Measurements from ENCODE around the gene OR7G1.

OR7G1 gene, protein sequence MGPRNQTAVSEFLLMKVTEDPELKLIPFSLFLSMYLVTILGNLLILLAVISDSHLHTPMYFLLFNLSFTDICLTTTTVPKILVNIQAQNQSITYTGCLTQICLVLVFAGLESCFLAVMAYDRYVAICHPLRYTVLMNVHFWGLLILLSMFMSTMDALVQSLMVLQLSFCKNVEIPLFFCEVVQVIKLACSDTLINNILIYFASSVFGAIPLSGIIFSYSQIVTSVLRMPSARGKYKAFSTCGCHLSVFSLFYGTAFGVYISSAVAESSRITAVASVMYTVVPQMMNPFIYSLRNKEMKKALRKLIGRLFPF

GRCh38 chr19:9115307-9115813 is at the start of gene OR7G1:
OR7G1 (minus strand) TSS chr19:9115763; CDS start chr19:9115763, 0 bp downstream.
- TF ChIP-seq GATA2 (IDR thresholded peaks at IDR 0.05; ENCODE audit: low read depth, low read length) (no peak), GATA3 (IDR thresholded peaks at IDR 0.05; ENCODE audit: low read depth, low read length) (no peak)

- no peak for TF ChIP-seq GATA3 (IDR thresholded peaks at IDR 0.05; ENCODE audit: low read depth, low read length)
- TF ChIP-seq GATA2 (IDR thresholded peaks at IDR 0.05; ENCODE audit: low read depth, low read length): no peak
These were observed 49.7 kb upstream of the OR7G1 start for GRCh38 chr19:9165261-9165660.

GRCh38 chr19:9161427-9161826 is 45.9 kb upstream of the OR7G1 start:
- TF ChIP-seq GATA3 (IDR thresholded peaks at IDR 0.05; ENCODE audit: low read depth, low read length): no peak
- TF ChIP-seq GATA2 (IDR thresholded peaks at IDR 0.05; ENCODE audit: low read depth, low read length): no peak

DNA sequence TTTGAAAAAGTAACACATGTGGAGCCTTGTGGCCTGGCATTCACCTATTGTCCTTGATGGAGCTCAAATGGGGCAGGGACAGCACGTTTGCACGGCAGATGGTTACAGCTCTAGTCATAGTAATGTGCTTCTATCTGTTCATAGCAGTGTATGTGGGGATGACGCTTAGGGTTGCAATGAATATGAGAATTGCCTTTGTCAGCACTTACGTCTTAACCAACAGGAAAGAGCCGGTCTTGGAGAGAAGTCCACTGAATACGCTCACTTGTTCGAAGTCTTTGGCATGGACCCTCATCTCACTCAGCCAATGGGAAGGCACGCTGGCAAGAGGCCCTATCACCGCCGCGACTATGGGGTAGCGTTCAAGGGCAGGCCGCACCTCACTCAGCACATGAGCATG is 44.3 kb upstream of the OR7G1 start:
- no peak for TF ChIP-seq GATA2 (IDR thresholded peaks at IDR 0.05; ENCODE audit: low read depth, low read length)
- TF ChIP-seq GATA3 (IDR thresholded peaks at IDR 0.05; ENCODE audit: low read depth, low read length): no peak

GRCh38 chr19:9156304-9156703 is 40.7 kb upstream of the OR7G1 start:
- TF ChIP-seq GATA2 (IDR thresholded peaks at IDR 0.05; ENCODE audit: low read depth, low read length) (no peak), GATA3 (IDR thresholded peaks at IDR 0.05; ENCODE audit: low read depth, low read length) (no peak)

GRCh38 chr19:9155591-9155990 is 40.0 kb upstream of the OR7G1 start:
- TF ChIP-seq GATA3 (IDR thresholded peaks at IDR 0.05; ENCODE audit: low read depth, low read length) (no peak), GATA2 (IDR thresholded peaks at IDR 0.05; ENCODE audit: low read depth, low read length) (no peak)

DNA sequence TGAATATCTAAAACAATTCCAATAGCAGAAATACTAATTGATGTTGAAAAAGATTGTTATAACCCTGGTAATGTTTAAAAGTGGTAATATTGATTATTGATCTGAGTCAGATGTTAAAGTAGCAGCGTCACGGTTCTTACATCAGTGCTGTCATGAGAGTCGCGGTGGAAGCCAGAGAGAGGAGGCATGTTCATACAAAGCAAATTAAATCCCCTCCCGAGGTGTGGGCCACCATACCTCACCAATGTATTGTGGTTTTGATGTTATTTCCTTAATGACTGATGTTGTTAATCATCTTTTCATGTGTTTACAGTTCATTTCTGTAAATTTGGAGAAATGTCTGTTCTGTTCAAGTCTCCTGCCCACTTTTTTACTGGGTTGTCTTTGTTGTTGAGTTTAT is 35.8 kb upstream of the OR7G1 start:
- TF ChIP-seq GATA2 (IDR thresholded peaks at IDR 0.05; ENCODE audit: low read depth, low read length): no peak
- no peak for TF ChIP-seq GATA3 (IDR thresholded peaks at IDR 0.05; ENCODE audit: low read depth, low read length)

DNA sequence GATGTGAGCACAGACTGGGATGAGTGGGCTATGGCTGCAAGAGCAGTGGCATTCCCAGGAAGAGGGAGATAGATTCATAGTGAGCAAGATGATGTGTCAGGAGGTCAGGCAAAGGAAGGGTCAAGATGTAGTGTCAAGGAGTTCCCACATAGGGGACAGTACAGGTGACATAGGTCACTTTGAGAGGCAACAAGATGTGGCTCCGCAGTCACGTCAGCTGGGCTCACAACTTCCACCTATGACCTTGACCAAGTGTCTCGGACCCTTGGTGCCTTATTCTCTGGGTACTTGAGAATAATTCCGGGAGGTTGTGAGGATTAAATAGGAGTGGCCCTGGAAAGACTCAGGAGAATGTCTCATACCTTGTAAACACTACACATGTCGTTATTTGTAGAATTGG is 35.1 kb upstream of the OR7G1 start:
- no peak for TF ChIP-seq GATA3 (IDR thresholded peaks at IDR 0.05; ENCODE audit: low read depth, low read length)
- TF ChIP-seq GATA2 (IDR thresholded peaks at IDR 0.05; ENCODE audit: low read depth, low read length): no peak

DNA sequence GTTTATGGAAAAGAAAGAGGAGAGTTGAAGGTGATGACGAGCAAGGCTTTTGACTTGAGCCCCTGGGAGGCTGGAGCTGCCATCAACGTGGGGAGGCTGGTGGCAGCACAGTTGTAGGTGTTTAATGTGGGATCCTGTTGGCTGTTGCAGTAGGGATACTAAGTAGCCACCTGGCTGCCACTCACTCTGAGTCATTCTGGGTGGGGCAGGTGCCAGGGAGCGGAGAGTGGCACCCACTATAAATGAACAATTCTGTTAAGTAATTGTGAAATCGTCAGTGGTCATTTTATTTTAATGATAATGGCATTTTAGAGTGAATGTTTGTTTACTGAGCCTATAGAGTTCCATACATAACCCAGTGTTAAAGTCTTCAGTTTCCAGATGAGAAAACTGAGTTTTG is 34.4 kb upstream of the OR7G1 start:
- TF ChIP-seq GATA2 (IDR thresholded peaks at IDR 0.05; ENCODE audit: low read depth, low read length) (no peak), GATA3 (IDR thresholded peaks at IDR 0.05; ENCODE audit: low read depth, low read length) (no peak)

DNA sequence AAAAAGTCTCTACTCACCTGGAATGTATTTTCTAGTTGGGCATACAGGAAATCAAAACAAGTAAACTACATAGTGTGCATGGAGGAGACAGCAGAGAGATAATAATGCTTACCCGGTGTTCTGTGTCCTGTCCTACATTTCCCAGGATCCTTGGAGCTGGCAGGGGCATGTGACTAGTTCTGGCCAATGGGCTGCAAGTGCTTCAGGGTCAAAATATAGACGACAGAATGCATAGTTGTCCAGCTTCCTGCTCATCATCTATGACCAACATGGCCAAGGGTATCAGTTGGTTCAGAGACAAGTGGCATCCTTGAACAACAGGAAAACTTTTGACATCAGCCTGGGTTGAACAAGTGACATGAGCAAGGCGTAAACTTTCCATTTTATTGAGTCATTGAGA is 33.1 kb upstream of the OR7G1 start:
- TF ChIP-seq GATA3 (IDR thresholded peaks at IDR 0.05; ENCODE audit: low read depth, low read length) (no peak), GATA2 (IDR thresholded peaks at IDR 0.05; ENCODE audit: low read depth, low read length) (no peak)

DNA sequence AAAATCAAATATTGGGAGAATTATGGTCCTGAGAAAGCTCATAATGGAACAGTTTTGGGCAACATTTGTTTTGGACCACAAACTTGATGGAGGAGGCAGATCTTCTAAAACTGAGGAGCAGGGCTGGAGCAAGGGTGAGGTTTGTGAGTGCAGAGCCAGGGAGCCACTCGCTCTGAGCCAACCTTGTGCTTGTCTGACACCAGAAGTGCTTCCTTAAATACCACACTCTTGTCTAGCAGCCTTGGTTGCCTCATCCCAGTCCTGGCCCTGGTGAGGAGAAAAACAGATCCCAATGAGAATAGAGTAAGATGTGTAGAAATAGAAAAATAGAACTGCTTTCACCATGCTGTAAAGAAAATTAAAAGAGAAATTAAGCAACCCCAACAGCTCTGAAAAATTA is 31.3 kb upstream of the OR7G1 start:
- TF ChIP-seq GATA2 (IDR thresholded peaks at IDR 0.05; ENCODE audit: low read depth, low read length): no peak
- TF ChIP-seq GATA3 (IDR thresholded peaks at IDR 0.05; ENCODE audit: low read depth, low read length): no peak

DNA sequence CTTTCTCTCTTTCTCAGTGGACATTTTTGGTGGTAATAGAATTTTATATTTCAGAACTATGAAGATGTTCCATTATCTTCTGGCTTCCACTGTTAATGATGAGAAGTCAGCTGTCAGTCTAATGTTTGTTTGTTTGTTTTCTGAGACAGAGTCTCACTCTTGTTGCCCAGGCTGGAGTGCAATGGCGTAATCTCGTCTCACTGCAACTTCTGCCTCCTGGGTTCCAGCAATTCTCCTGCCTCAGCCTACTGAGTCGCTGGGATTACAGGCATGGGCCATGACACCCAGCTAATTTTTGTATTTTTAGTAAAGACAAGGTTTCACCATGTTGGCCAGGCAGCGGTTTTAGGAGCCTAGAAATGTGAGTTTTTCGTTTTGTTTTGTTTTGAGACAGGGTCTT is 29.4 kb upstream of the OR7G1 start:
- TF ChIP-seq GATA2 (IDR thresholded peaks at IDR 0.05; ENCODE audit: low read depth, low read length): no peak
- TF ChIP-seq GATA3 (IDR thresholded peaks at IDR 0.05; ENCODE audit: low read depth, low read length): no peak

DNA sequence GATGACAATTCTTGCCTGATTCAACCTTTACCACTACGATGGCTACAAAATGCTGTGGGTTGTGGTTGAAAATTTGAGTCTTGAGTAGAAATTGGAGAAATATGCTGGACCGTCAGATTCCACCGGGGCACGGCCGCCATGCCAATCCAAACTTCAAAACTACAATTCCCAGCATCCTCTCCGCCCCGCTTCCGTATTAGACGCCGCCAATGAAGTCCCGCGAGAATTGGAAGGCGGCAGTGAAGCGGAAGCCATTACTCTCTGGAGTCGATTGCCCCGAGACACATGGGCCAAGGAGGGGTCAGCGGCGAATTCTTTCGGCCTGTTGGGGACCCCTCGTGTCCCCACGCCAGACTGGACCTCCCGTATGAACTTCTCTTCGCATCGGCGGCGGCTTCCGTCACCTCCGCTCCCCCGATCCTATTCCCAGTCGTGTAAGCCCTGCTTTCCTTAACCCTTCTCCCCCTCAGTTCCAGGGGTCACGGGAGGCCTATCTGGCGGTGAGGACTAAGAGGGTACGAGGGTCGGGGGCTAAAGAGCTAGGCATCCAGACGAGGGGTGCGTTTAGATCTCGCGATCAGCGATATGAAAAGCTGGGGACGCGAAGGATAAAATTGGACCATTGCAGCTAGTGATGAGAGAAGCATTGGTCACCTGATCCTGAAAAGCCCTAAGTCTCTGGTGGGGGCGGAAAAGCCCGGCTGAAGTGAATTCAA is 24.8 kb upstream of the OR7G1 start, which contains the start of gene ZNF317:
Gene ZNF317 (plus strand): TSS at position 239 of the 716 bp plus-strand sequence. CDS start 15,620 bp downstream, outside the sequence.
- TF ChIP-seq GATA2 (IDR thresholded peaks at IDR 0.05; ENCODE audit: low read depth, low read length) (no peak), GATA3 (IDR thresholded peaks at IDR 0.05; ENCODE audit: low read depth, low read length) (no peak)

DNA sequence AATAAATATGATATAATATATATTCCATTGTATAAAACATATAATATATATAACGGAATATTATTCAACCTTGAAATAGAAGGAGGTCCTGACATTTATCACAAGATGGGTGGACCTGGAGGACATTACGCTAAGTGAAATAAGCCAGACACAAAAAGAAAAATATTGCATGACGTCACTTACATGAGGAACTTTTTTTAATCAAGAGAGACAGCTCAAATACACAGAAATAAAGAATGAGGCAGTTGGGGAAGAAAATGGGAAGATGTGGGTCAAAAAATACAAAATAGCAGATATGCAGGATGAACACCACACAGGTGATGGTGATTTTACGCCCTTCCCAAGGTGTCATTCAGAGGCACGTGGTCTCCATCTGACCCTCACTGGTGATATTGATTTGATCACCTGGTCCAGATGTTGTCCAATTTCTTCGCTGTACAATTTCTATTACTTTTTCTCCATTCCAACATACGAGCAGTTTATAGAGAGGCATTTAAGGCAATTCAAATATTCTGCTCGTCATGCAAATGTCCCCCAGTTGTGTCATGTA is 24.1 kb upstream of the OR7G1 start:
- no peak for TF ChIP-seq GATA2 (IDR thresholded peaks at IDR 0.05; ENCODE audit: low read depth, low read length)
- TF ChIP-seq GATA3 (IDR thresholded peaks at IDR 0.05; ENCODE audit: low read depth, low read length): no peak

All from SH-SY5Y (cell line).